H9 (cell line): ENCODE data around the gene SLC29A2. TPM values are rescaled to one million over a fixed set of nuclear protein-coding genes. Genes with fewer than 3 reads are reported as not detected.

Experiments used
- DNase-seq: peaks from one replicate; pipeline ENCODE4 v3.0.0-alpha.2; 2017
- H2AFZ ChIP-seq: one replicate; pipeline ENCODE4 v1.6.1; 2013; ENCODE audit warnings: mild to moderate bottlenecking, low read length, control low read depth, moderate library complexity
- H2AK5ac ChIP-seq: 2 replicates; pipeline ENCODE4 v1.6.1; 2013; ENCODE audit warnings: low read length, control low read depth, mixed read lengths; ENCODE audit not compliant: insufficient read length
- H2BK120ac ChIP-seq: one replicate; pipeline ENCODE4 v1.6.1; 2013; ENCODE audit warnings: low read depth, mild to moderate bottlenecking, low read length, control low read depth, inconsistent platforms; ENCODE audit not compliant: poor library complexity, severe bottlenecking
- H2BK12ac ChIP-seq: 2 replicates; pipeline ENCODE4 v1.6.1; 2013; ENCODE audit warnings: low read length, control low read depth, mixed read lengths, low read depth; ENCODE audit not compliant: insufficient read length
- H2BK15ac ChIP-seq: 2 replicates; pipeline ENCODE4 v1.6.1; 2013; ENCODE audit warnings: low read depth, low read length, control low read depth
- H2BK20ac ChIP-seq: one replicate; pipeline ENCODE4 v1.6.1; 2013; ENCODE audit warnings: low read depth, mild to moderate bottlenecking, low read length, control low read depth, inconsistent platforms; ENCODE audit not compliant: poor library complexity, severe bottlenecking
- H2BK5ac ChIP-seq: 2 replicates; pipeline ENCODE4 v1.6.1; 2013; ENCODE audit warnings: low read length, control low read depth, mixed read lengths; ENCODE audit not compliant: insufficient read length
- H3K14ac ChIP-seq: 2 replicates; pipeline ENCODE4 v1.6.1; 2013; ENCODE audit warnings: low read length, control low read depth; ENCODE audit not compliant: insufficient read depth
- H3K18ac ChIP-seq: 2 replicates; pipeline ENCODE4 v1.6.1; 2013; ENCODE audit warnings: low read depth, mild to moderate bottlenecking, mixed read lengths, low read length, control low read depth; ENCODE audit not compliant: insufficient read length
- H3K23ac ChIP-seq: 2 replicates; pipeline ENCODE4 v1.6.1; 2013; ENCODE audit warnings: low read length, control low read depth, mixed read lengths, low read depth; ENCODE audit not compliant: insufficient read length
- H3K23me2 ChIP-seq: 2 replicates; pipeline ENCODE4 v1.6.1; 2013; ENCODE audit warnings: low read depth, mild to moderate bottlenecking, mixed read lengths, low read length, control low read depth; ENCODE audit not compliant: insufficient read length, poor library complexity, severe bottlenecking
- H3K27ac ChIP-seq: 2 replicates; pipeline ENCODE4 v1.5.1; 2013; ENCODE audit warnings: low read length, control low read depth, mixed read lengths, low read depth; ENCODE audit not compliant: insufficient read length
- H3K27me3 ChIP-seq: 2 replicates; pipeline ENCODE4 v1.6.1; 2013; ENCODE audit warnings: low read length, control low read depth, inconsistent platforms; ENCODE audit not compliant: insufficient read depth
- H3K4ac ChIP-seq: 2 replicates; pipeline ENCODE4 v1.6.1; 2013; ENCODE audit warnings: low read depth, mild to moderate bottlenecking, control low read depth, inconsistent platforms, low read length, moderate library complexity
- H3K4me1 ChIP-seq: 2 replicates; pipeline ENCODE4 v1.6.1; 2013; ENCODE audit warnings: low read length, control low read depth, inconsistent platforms; ENCODE audit not compliant: insufficient read depth
- H3K4me2 ChIP-seq: 2 replicates; pipeline ENCODE4 v1.6.1; 2013; ENCODE audit warnings: low read length, control low read depth, mixed read lengths; ENCODE audit not compliant: insufficient read length, insufficient read depth
- H3K56ac ChIP-seq: 2 replicates; pipeline ENCODE4 v1.6.1; 2013; ENCODE audit warnings: low read depth, mild to moderate bottlenecking, mixed read lengths, low read length, control low read depth; ENCODE audit not compliant: insufficient read length
- H3K79me1 ChIP-seq: 2 replicates; pipeline ENCODE4 v1.6.1; 2013; ENCODE audit warnings: low read depth, mild to moderate bottlenecking, moderate library complexity, low read length, control low read depth, inconsistent platforms; ENCODE audit not compliant: insufficient read depth, poor library complexity, severe bottlenecking
- H3K79me2 ChIP-seq: 2 replicates; pipeline ENCODE4 v1.6.1; 2013; ENCODE audit warnings: low read length, control low read depth, inconsistent platforms; ENCODE audit not compliant: insufficient read depth
- H3K9ac ChIP-seq: 2 replicates; pipeline ENCODE4 v1.6.1; 2013; ENCODE audit warnings: low read length, control low read depth, mixed read lengths; ENCODE audit not compliant: insufficient read length; ENCODE audit errors: extremely low read depth
- H3K9me3 ChIP-seq: one replicate; pipeline ENCODE4 v1.6.1; 2013; ENCODE audit warnings: low read depth, low read length, inconsistent platforms; ENCODE audit not compliant: control insufficient read depth
- H3T11ph ChIP-seq: one replicate; pipeline ENCODE4 v1.6.1; 2013; ENCODE audit warnings: mild to moderate bottlenecking, low read length, control low read depth, inconsistent platforms
- H4K20me1 ChIP-seq: one replicate; pipeline ENCODE4 v1.6.1; 2013; ENCODE audit not compliant: control insufficient read depth, insufficient read length, insufficient read depth
- H4K5ac ChIP-seq: 2 replicates; pipeline ENCODE4 v1.6.1; 2013; ENCODE audit warnings: low read depth, mild to moderate bottlenecking, mixed read lengths, low read length, control low read depth; ENCODE audit not compliant: insufficient read length
- H4K8ac ChIP-seq: replicated peaks from 2 replicates; pipeline ENCODE4 v1.6.1; 2013; ENCODE audit warnings: low read length, control low read depth, mixed read lengths, low read depth; ENCODE audit not compliant: insufficient read length
- H4K91ac ChIP-seq: 2 replicates; pipeline ENCODE4 v1.6.1; 2013; ENCODE audit warnings: low read depth, mild to moderate bottlenecking, moderate library complexity, mixed read lengths, low read length, control low read depth; ENCODE audit not compliant: insufficient read length
- H3K27ac Mint-ChIP-seq, 3 experiments: 2 replicates in 2 of 3; 3 replicates in 1 of 3; pipeline ENCODE4 v1.8.0; 2020 to 2021; ENCODE audit warnings: mixed read lengths in 3 of 3, mild to moderate bottlenecking in 1 of 3, moderate library complexity in 1 of 3
- H3K27me3 Mint-ChIP-seq: 2 replicates; pipeline ENCODE4 v1.8.0; 2021; ENCODE audit warnings: low read depth, mild to moderate bottlenecking, moderate library complexity, mixed read lengths
- H3K36me3 Mint-ChIP-seq, 3 experiments: 2 replicates in 2 of 3; 3 replicates in 1 of 3; pipeline ENCODE4 v1.8.0; 2020 to 2021; ENCODE audit warnings: low read depth in 3 of 3, mixed read lengths in 3 of 3; ENCODE audit not compliant: insufficient read depth in 1 of 3
- H3K4me1 Mint-ChIP-seq, 2 experiments: 2 replicates each; pipeline ENCODE4 v1.8.0; 2020; ENCODE audit warnings: mixed read lengths in 2 of 2
- H3K4me3 Mint-ChIP-seq, 2 experiments: 2 replicates in 1 of 2; 3 replicates in 1 of 2; pipeline ENCODE4 v1.8.0; 2020 to 2021; ENCODE audit warnings: mild to moderate bottlenecking in 2 of 2, mixed read lengths in 2 of 2, moderate library complexity in 1 of 2
- H3K9me3 Mint-ChIP-seq, 2 experiments: 2 replicates in 1 of 2; 3 replicates in 1 of 2; pipeline ENCODE4 v1.8.0; 2020; ENCODE audit warnings: mild to moderate bottlenecking in 2 of 2, mixed read lengths in 2 of 2, moderate library complexity in 1 of 2
- CTCF ChIP-seq: fragments of 200-600 bp; sonication (generic); conservative IDR thresholded peaks from 3 replicates; pipeline ENCODE4 v1.8.0; 2021; ENCODE audit warnings: antibody characterized with exemption, mild to moderate bottlenecking
- WGBS: extraction: QIAGEN DNeasy Blood & Tissue Kit; methylation state at CpG from one replicate; pipeline ENCODE4 v1.1.7; 2013; ENCODE audit warnings: missing lambda C conversion rate, low lambda C conversion rate, mixed read lengths; ENCODE audit not compliant: insufficient read length; ENCODE audit errors: extremely low coverage; 5-methylcytosine and 5-hydroxymethylcytosine counted together
- total RNA-seq: library from RNA; stranded (reverse); gene quantifications from 2 replicates; pipeline ENCODE4 v1.2.1, GENCODE V29; 2021

SLC29A2 gene
- total RNA-seq, 1 experiment from 2014 or later, result 29.8 TPM

GRCh38 chr11:66333220-66333877, 38.2 kb downstream of the SLC29A2 start:
- no peak for DNase-seq
- H3K18ac ChIP-seq, result no peak overlapping the region
- no peaks in the 10 kb centered on the region for H3K79me1 ChIP-seq
- no peaks in the 10 kb centered on the region for H3K9me3 Mint-ChIP-seq
- peaks cover 4% of the 10 kb centered on the region for H3K27me3 Mint-ChIP-seq
- H3K23ac ChIP-seq, result no peak overlapping the region
- no peak overlapping the region for H3K27ac ChIP-seq
- H3K4me2 ChIP-seq, result no peak overlapping the region
- H3K9ac ChIP-seq, result no peak overlapping the region
- H4K91ac ChIP-seq, result no peak overlapping the region
- H3K9me3 ChIP-seq, result no peaks in the 10 kb centered on the region
- H2BK20ac ChIP-seq, result no peak overlapping the region
- TF ChIP-seq CTCF, result no peak
- no peak overlapping the region for H2AFZ ChIP-seq
- H3K79me2 ChIP-seq, result no peaks in the 10 kb centered on the region
- no peak overlapping the region for H3K27ac Mint-ChIP-seq
- H3K36me3 Mint-ChIP-seq, result peaks cover 2 to 11% (median 4%) of the 10 kb centered on the region in 3 experiments; a peak in 5 of 7 replicates
- no peak overlapping the region for H3K14ac ChIP-seq
- H4K5ac ChIP-seq, result no peak overlapping the region
- H3K4me3 Mint-ChIP-seq, result no peak overlapping the region
- no peaks in the 10 kb centered on the region; the same call in 1 of the 2 replicates for H3K27me3 ChIP-seq
- H3K4ac ChIP-seq, result no peak overlapping the region
- no peak overlapping the region for H2BK12ac ChIP-seq
- no peak overlapping the region for H3T11ph ChIP-seq
- no peak overlapping the region for H2BK15ac ChIP-seq
- H4K8ac ChIP-seq, result no peak overlapping the region
- H3K4me1 Mint-ChIP-seq, result peaks cover 24 to 25% of the 10 kb centered on the region in 2 experiments
- H2BK120ac ChIP-seq, result no peak overlapping the region
- H2BK5ac ChIP-seq, result no peak overlapping the region
- 0 out of 2 replicates have a peak, but pooled peaks cover 3% of the 10 kb centered on the region for H3K4me1 ChIP-seq
- no peak overlapping the region for H2AK5ac ChIP-seq
- no peaks in the 10 kb centered on the region for H4K20me1 ChIP-seq
- H3K23me2 ChIP-seq, result no peaks in the 10 kb centered on the region
- H3K56ac ChIP-seq, result no peak overlapping the region
- WGBS, result no CpG with 5 or more reads among the region's 19 CpGs
